ENCODE results near the gene DPF3. TPM values are rescaled to one million over a fixed set of nuclear protein-coding genes. Genes with fewer than 3 reads are reported as not detected.

Gene DPF3
- polyA plus RNA-seq, 1 experiment, result 15.8 TPM

GRCh38 chr14:72786378-72787350, 107.2 kb downstream of the DPF3 start:
- no peak overlapping the region for H3K4me3 ChIP-seq (ENCODE audit: low read depth, low read length)
- H3K27ac ChIP-seq (ENCODE audit: low read depth, low read length), result no peak overlapping the region
- POLR2A ChIA-PET, result interaction anchor here (0.7 kb wide), 1 partner anchor 240 kb away, joined by 3 read pairs; the partner anchor contains the start of gene ZFYVE1
- TF ChIP-seq CTCF (IDR thresholded peaks at IDR 0.05; ENCODE audit: low read depth, low read length), result no peak
- CTCF ChIA-PET, result interaction anchor here (0.6 to 1.9 kb wide), 2 partner anchors 40 to 273 kb away, joined by 5 read pairs; no protein-coding TSS in a partner anchor
- no peaks in the 10 kb centered on the region for H3K9me3 ChIP-seq (ENCODE audit: control insufficient read depth, insufficient read depth, low read length)
- no peak for DNase-seq (ENCODE audit: low read depth, low spot score)
- H3K27me3 ChIP-seq (ENCODE audit: control insufficient read depth, insufficient read depth, low read length), result no peaks in the 10 kb centered on the region

GRCh38 chr14:72783741-72784140, 110.2 kb downstream of the DPF3 start:
- POLR2A ChIA-PET, result no interaction called here
- Histone ChIP-seq H3K4me3 (ENCODE audit: low read depth, low read length) (no peak overlapping the region), H3K27me3 (ENCODE audit: control insufficient read depth, insufficient read depth, low read length) (no peaks in the 10 kb centered on the region), H3K27ac (ENCODE audit: low read depth, low read length) (no peak overlapping the region), H3K9me3 (ENCODE audit: control insufficient read depth, insufficient read depth, low read length) (no peaks in the 10 kb centered on the region)
- TF ChIP-seq CTCF (IDR thresholded peaks at IDR 0.05; ENCODE audit: low read depth, low read length), result no peak
- DNase-seq (ENCODE audit: low read depth, low spot score), result no peak
- CTCF ChIA-PET, result no interaction called here

- Histone ChIP-seq H3K9me3 (ENCODE audit: control insufficient read depth, insufficient read depth, low read length) (peaks cover 4% of the 10 kb centered on the region; the same call in 1 of the 2 replicates), H3K4me3 (ENCODE audit: low read depth, low read length) (no peak overlapping the region), H3K27me3 (ENCODE audit: control insufficient read depth, insufficient read depth, low read length) (no peaks in the 10 kb centered on the region), H3K27ac (ENCODE audit: low read depth, low read length) (no peak overlapping the region)
- CTCF ChIA-PET, result no interaction called here
- POLR2A ChIA-PET, result no interaction called here
- TF ChIP-seq CTCF (IDR thresholded peaks at IDR 0.05; ENCODE audit: low read depth, low read length), result no peak
- DNase-seq (ENCODE audit: low read depth, low spot score), result no peak
These were observed 111.1 kb downstream of the DPF3 start for GRCh38 chr14:72782817-72783216.

GRCh38 chr14:72781561-72782508, 112.1 kb downstream of the DPF3 start:
- CTCF ChIA-PET, result interaction anchor here (1.0 to 1.2 kb wide), 2 partner anchors 265 to 268 kb away, joined by 3 to 5 read pairs; no protein-coding TSS in a partner anchor

More at GRCh38 chr14:72781561-72782508, 112.1 kb downstream of the DPF3 start:
- Histone ChIP-seq H3K27me3 (ENCODE audit: control insufficient read depth, insufficient read depth, low read length) (no peaks in the 10 kb centered on the region), H3K27ac (ENCODE audit: low read depth, low read length) (peak overlapping the region; percentile 82), H3K9me3 (ENCODE audit: control insufficient read depth, insufficient read depth, low read length) (peaks cover 8% of the 10 kb centered on the region; the same call in 1 of the 2 replicates), H3K4me3 (ENCODE audit: low read depth, low read length) (no peak overlapping the region)
- POLR2A ChIA-PET, result interaction anchor here (0.5 to 2.0 kb wide), 5 partner anchors 21 to 139 kb away, joined by 3 to 6 read pairs (median 3); no protein-coding TSS in a partner anchor
- no peak for DNase-seq (ENCODE audit: low read depth, low spot score)
- TF ChIP-seq CTCF (IDR thresholded peaks at IDR 0.05; ENCODE audit: low read depth, low read length), result no peak

All from AG04450 (cell line).